Activated naive CD8-positive, alpha-beta T cell treated with anti-CD3 and anti-CD28 coated beads for 36 hours (primary cell): ENCODE measurements around the gene URM1. TPM values are rescaled to one million over a fixed set of nuclear protein-coding genes. Genes with fewer than 3 reads are reported as not detected.
"Not testable (repeated sequence)": the region's sequence is repeated elsewhere in the genome, so short reads cannot be mapped to it uniquely, and the experiment has no call there.

Source experiments
- DNase-seq: peaks from one replicate; pipeline ENCODE4 v3.0.0; 2021
- H3K27ac Mint-ChIP-seq: one replicate; pipeline ENCODE4 v1.8.0; 2022; ENCODE audit warnings: mild to moderate bottlenecking, moderate library complexity, mixed read lengths
- H3K27me3 Mint-ChIP-seq: one replicate; pipeline ENCODE4 v1.8.0; 2022; ENCODE audit warnings: mild to moderate bottlenecking, mixed read lengths
- H3K36me3 Mint-ChIP-seq: one replicate; pipeline ENCODE4 v1.8.0; 2021; ENCODE audit warnings: mild to moderate bottlenecking, mixed read lengths
- H3K4me1 Mint-ChIP-seq: one replicate; pipeline ENCODE4 v1.8.0; 2021; ENCODE audit warnings: mixed read lengths
- H3K4me3 Mint-ChIP-seq: one replicate; pipeline ENCODE4 v1.8.0; 2022; ENCODE audit warnings: mild to moderate bottlenecking, moderate library complexity, mixed read lengths
- H3K9me3 Mint-ChIP-seq: one replicate; pipeline ENCODE4 v1.8.0; 2022; ENCODE audit warnings: mixed read lengths
- total RNA-seq, 2 experiments: library from RNA; stranded (reverse); gene quantifications; one replicate each; pipeline ENCODE4 v1.2.3, GENCODE V29; 2021

Gene URM1
- total RNA-seq, 2 experiments from 2014 or later: 81.7 to 85.6 TPM

- Mint-ChIP-seq H3K4me1 (peaks cover 10% of the 10 kb centered on the region), H3K4me3 (peak overlapping the region; percentile 76), H3K27ac (no peak overlapping the region), H3K9me3 (no peaks in the 10 kb centered on the region), H3K36me3 (no peaks in the 10 kb centered on the region), H3K27me3 (peaks cover 47% of the 10 kb centered on the region)
- peak; percentile 82 for DNase-seq
These were observed 49.0 kb downstream of the URM1 start for GRCh38 chr9:128420060-128420650.

GRCh38 chr9:128420651-128421481 lies 49.7 kb downstream of the URM1 start, which contains the start of gene CERCAM:
Gene CERCAM (plus strand): TSS chr9:128420857. CDS start chr9:128420878, 21 bp downstream.
- Mint-ChIP-seq H3K27ac (no peak within 1 kb of the TSS), H3K4me1 (peaks cover 10% of the 10 kb centered on the region), H3K36me3 (no peaks in the 10 kb centered on the region), H3K4me3 (peak within 1 kb of the TSS; percentile 76), H3K9me3 (no peaks in the 10 kb centered on the region), H3K27me3 (peaks cover 40% of the 10 kb centered on the region)
- peak; percentile 58 for DNase-seq

- H3K27me3 Mint-ChIP-seq: peaks cover 33% of the 10 kb centered on the region
- H3K4me1 Mint-ChIP-seq: peaks cover 8% of the 10 kb centered on the region
- no peaks in the 10 kb centered on the region for H3K36me3 Mint-ChIP-seq
- peak overlapping the region; percentile 62 for H3K4me3 Mint-ChIP-seq
- DNase-seq: peak; percentile 9
- H3K27ac Mint-ChIP-seq: no peak overlapping the region
- H3K9me3 Mint-ChIP-seq: no peaks in the 10 kb centered on the region
These were observed 50.4 kb downstream of the URM1 start for GRCh38 chr9:128421482-128421996.

- DNase-seq, H3K9me3 Mint-ChIP-seq, H3K36me3 Mint-ChIP-seq, H3K4me3 Mint-ChIP-seq, H3K27ac Mint-ChIP-seq, H3K4me1 Mint-ChIP-seq: not testable (repeated sequence)
- peaks cover 30% of the 10 kb centered on the region for H3K27me3 Mint-ChIP-seq
These were observed 51.0 kb downstream of the URM1 start for GRCh38 chr9:128422022-128422782.

GRCh38 chr9:128422783-128423150 lies 51.6 kb downstream of the URM1 start:
- Mint-ChIP-seq H3K27me3 (peaks cover 24% of the 10 kb centered on the region), H3K4me3 (no peak overlapping the region), H3K4me1 (peaks cover 8% of the 10 kb centered on the region), H3K27ac (no peak overlapping the region), H3K9me3 (no peaks in the 10 kb centered on the region), H3K36me3 (no peaks in the 10 kb centered on the region)
- DNase-seq: no peak

- H3K27ac Mint-ChIP-seq, H3K4me3 Mint-ChIP-seq, DNase-seq, H3K9me3 Mint-ChIP-seq, H3K36me3 Mint-ChIP-seq, H3K4me1 Mint-ChIP-seq: not testable (repeated sequence)
- H3K27me3 Mint-ChIP-seq: peaks cover 19% of the 10 kb centered on the region
These were observed 52.2 kb downstream of the URM1 start for GRCh38 chr9:128423356-128423755.

GRCh38 chr9:128424268-128424780 lies 53.1 kb downstream of the URM1 start:
- peaks cover 2% of the 10 kb centered on the region for H3K4me1 Mint-ChIP-seq
- H3K27me3 Mint-ChIP-seq: peaks cover 12% of the 10 kb centered on the region
- no peak overlapping the region for H3K27ac Mint-ChIP-seq
- no peak for DNase-seq
- no peak overlapping the region for H3K4me3 Mint-ChIP-seq
- H3K36me3 Mint-ChIP-seq: no peaks in the 10 kb centered on the region
- H3K9me3 Mint-ChIP-seq: no peaks in the 10 kb centered on the region

- Mint-ChIP-seq H3K27ac (no peak overlapping the region), H3K9me3 (no peaks in the 10 kb centered on the region), H3K4me1 (no peaks in the 10 kb centered on the region), H3K27me3 (no peaks in the 10 kb centered on the region), H3K36me3 (no peaks in the 10 kb centered on the region), H3K4me3 (no peak overlapping the region)
- no peak for DNase-seq
These were observed 57.7 kb downstream of the URM1 start for GRCh38 chr9:128428644-128429512.

- H3K27ac Mint-ChIP-seq: no peak overlapping the region
- H3K4me3 Mint-ChIP-seq: no peak overlapping the region
- H3K9me3 Mint-ChIP-seq: no peaks in the 10 kb centered on the region
- H3K36me3 Mint-ChIP-seq: no peaks in the 10 kb centered on the region
- DNase-seq: no peak
- no peaks in the 10 kb centered on the region for H3K4me1 Mint-ChIP-seq
- no peaks in the 10 kb centered on the region for H3K27me3 Mint-ChIP-seq
These were observed 58.4 kb downstream of the URM1 start for GRCh38 chr9:128429513-128430086.

- H3K27ac Mint-ChIP-seq: no peak overlapping the region
- H3K9me3 Mint-ChIP-seq: no peaks in the 10 kb centered on the region
- no peak overlapping the region for H3K4me3 Mint-ChIP-seq
- DNase-seq: no peak
- no peaks in the 10 kb centered on the region for H3K4me1 Mint-ChIP-seq
- H3K36me3 Mint-ChIP-seq: no peaks in the 10 kb centered on the region
- no peaks in the 10 kb centered on the region for H3K27me3 Mint-ChIP-seq
These were observed 60.0 kb downstream of the URM1 start for GRCh38 chr9:128431207-128431606.

GRCh38 chr9:128434340-128434739 lies 63.2 kb downstream of the URM1 start:
- Mint-ChIP-seq H3K27me3 (no peaks in the 10 kb centered on the region), H3K9me3 (no peaks in the 10 kb centered on the region), H3K36me3 (no peaks in the 10 kb centered on the region), H3K27ac (no peak overlapping the region), H3K4me1 (peaks cover 2% of the 10 kb centered on the region), H3K4me3 (no peak overlapping the region)
- no peak for DNase-seq

- no peak for DNase-seq
- Mint-ChIP-seq H3K4me1 (peaks cover 2% of the 10 kb centered on the region), H3K9me3 (no peaks in the 10 kb centered on the region), H3K27me3 (no peaks in the 10 kb centered on the region), H3K4me3 (no peak overlapping the region), H3K27ac (no peak overlapping the region), H3K36me3 (no peaks in the 10 kb centered on the region)
These were observed 64.4 kb downstream of the URM1 start for GRCh38 chr9:128435611-128436010.

- Mint-ChIP-seq H3K9me3 (no peaks in the 10 kb centered on the region), H3K36me3 (no peaks in the 10 kb centered on the region), H3K27ac (no peak overlapping the region), H3K4me1 (peaks cover 2% of the 10 kb centered on the region), H3K27me3 (no peaks in the 10 kb centered on the region), H3K4me3 (no peak overlapping the region)
- peak; percentile 75 for DNase-seq
These were observed 67.4 kb downstream of the URM1 start for GRCh38 chr9:128438343-128439109.
